Suppressor macrophage (primary cell): ENCODE measurements around the gene HHEX.
"Not testable (repeated sequence)": the region's sequence is repeated elsewhere in the genome, so short reads cannot be mapped to it uniquely, and the experiment has no call there.

Source experiments
- DNase-seq, 4 experiments: peaks; one replicate each; pipeline ENCODE4 v3.0.0-alpha.2; 2020 to 2022

HHEX gene

DNA sequence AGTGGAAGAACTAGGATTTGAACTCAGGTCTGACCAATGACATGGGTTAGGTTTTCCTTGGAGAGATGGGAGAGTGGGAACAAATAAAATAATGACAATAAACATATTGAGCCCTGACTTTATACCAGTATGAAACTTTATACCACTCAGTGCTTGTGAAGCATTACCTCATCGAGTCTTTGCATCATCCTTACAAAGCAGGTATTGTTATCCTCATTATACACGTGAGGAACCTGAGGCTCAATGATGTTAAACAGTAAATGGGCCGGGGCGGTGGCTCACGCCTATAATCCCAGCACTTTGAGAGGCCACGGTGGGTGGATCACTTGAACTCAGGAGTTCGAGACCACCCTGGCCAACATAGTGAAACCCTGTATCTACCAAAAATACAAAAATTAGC lies 47.7 kb downstream of the HHEX start:
- DNase-seq: no peak

DNA sequence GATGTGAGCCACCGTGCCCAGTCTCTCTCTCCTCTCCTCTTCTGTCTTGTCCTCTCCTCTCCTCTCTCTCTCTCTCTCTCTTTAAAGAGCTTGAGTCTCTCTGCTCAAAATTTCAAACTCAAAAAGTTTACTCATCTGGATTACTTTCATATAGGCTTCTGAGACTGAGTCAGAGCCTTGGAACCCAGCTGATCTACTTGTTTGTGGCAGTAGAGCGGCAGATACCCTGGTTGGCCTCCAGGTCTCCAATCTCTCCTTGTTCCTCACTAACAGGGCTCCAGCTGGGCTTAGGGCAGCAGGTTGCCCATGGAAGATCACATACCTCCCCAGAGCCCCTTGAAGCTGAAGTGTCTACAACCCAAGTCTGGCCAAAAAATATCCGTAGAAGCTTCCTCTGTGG lies 51.0 kb downstream of the HHEX start:
- no peak for DNase-seq

DNA sequence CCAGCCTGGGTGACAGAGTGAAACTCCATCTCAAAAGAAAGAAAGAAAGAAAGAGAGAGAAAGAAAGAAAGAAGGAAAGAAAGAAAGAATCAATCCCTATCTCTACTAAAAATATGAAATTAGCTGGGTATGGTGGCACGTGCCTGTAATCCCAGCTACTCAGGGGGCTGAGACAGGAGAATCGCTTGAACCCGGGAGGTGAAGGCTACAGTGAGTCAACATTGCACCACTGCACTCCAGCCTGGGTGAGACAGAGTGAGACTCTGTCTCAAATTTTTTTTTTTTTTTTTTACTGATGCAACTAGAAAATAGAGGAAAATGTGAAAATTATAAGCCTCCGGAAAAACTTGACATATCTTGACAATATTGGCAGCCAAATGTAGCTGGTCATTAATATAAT lies 52.0 kb downstream of the HHEX start:
- DNase-seq: not testable (repeated sequence)

DNA sequence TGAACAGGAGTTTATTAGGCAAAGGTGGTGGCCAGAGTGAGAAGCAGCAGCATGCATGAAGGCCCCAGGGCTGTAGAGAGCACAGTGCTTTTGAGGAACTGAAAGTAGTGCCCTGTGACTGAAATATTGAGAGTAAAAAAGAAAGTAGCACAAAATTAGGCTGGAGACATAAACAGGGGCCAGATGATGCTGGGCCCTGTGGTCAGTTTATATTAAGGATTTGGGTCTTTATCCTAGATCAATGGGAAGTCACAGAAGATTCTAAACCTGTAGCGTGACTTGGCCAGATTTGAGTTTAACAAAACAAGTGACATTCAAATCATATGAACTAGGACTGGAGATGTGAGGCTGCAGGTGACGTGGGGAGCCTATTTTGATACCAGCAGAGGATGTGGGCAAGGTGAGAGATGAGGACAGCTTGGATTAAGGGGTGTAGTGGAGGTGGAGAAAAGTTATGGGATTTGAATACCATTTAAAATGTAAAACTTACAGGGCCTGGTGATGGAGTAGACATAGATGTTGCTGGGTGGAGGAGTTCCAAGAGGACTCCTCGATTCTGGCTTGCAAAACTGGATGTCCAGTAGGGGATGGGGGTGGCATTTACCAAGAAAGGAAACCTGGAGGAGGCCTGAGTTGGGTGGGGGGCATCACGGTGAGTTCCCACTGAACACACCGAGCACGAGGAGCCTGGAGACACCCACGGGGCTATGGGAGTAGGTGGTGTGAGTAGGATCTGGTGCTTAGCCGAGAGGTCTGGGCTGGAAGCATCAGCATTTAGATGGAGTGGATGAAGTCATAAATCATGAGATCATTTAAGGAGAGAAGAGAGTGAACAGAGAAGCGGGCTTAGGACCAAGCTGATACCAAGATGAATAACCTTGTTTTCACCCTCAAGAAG lies 52.8 kb downstream of the HHEX start:
- DNase-seq: peak; percentile 62 to 83 (median 78)
